Measurements from ENCODE around the gene RRAD. TPM values are rescaled to one million over a fixed set of nuclear protein-coding genes. Genes with fewer than 3 reads are reported as not detected.

The RRAD gene
- total RNA-seq, 1 experiment from 2014 or later, result 1.3 TPM

- no peak for TF ChIP-seq CTCF (IDR thresholded peaks at IDR 0.05; ENCODE audit: unreplicated experiment)
- no peak overlapping the region for H3K4me3 Mint-ChIP-seq (ENCODE audit: low read depth, unreplicated experiment)
- no peak for DNase-seq
- no TSS peak for BruUV-seq (replicated peaks)
- H3K36me3 Mint-ChIP-seq (ENCODE audit: insufficient read depth, unreplicated experiment), result peaks cover 33% of the 10 kb centered on the region
- peaks cover 33% of the 10 kb centered on the region for H3K27me3 Mint-ChIP-seq (ENCODE audit: unreplicated experiment)
- H3K27ac Mint-ChIP-seq (ENCODE audit: unreplicated experiment), result peak overlapping the region; percentile 50
- H3K9me3 Mint-ChIP-seq (ENCODE audit: low read depth, unreplicated experiment), result no peaks in the 10 kb centered on the region
- CTCF ChIA-PET, result interaction anchor here (0.5 to 4.1 kb wide), 8 partner anchors 9 to 60 kb away, joined by 3 to 23 read pairs (median 4); partner anchors contain the start of genes CDH16 and PDP2
- intact Hi-C loops (cut with micrococcal nuclease; ENCODE audit: unreplicated experiment), result loop anchor here (2.0 kb wide), 1 partner anchor 33 kb away; no protein-coding TSS in a partner anchor
- peaks cover 57% of the 10 kb centered on the region for H3K4me1 Mint-ChIP-seq (ENCODE audit: low read depth, unreplicated experiment)
These were observed 2.7 kb upstream of the RRAD start for GRCh38 chr16:66927918-66928649.

- peak overlapping the region; percentile 50 for H3K27ac Mint-ChIP-seq (ENCODE audit: unreplicated experiment)
- no peaks in the 10 kb centered on the region for H3K9me3 Mint-ChIP-seq (ENCODE audit: low read depth, unreplicated experiment)
- H3K4me3 Mint-ChIP-seq (ENCODE audit: low read depth, unreplicated experiment), result no peak overlapping the region
- no peak for TF ChIP-seq CTCF (IDR thresholded peaks at IDR 0.05; ENCODE audit: unreplicated experiment)
- intact Hi-C loops (cut with micrococcal nuclease; ENCODE audit: unreplicated experiment), result no loop called here
- BruUV-seq (replicated peaks), result no TSS peak
- peaks cover 35% of the 10 kb centered on the region for H3K27me3 Mint-ChIP-seq (ENCODE audit: unreplicated experiment)
- DNase-seq, result peak; percentile 78
- CTCF ChIA-PET, result interaction anchor here (0.6 to 4.1 kb wide), 8 partner anchors 10 to 296 kb away, joined by 4 to 23 read pairs (median 4); partner anchors contain the start of gene PDP2
- H3K4me1 Mint-ChIP-seq (ENCODE audit: low read depth, unreplicated experiment), result peaks cover 46% of the 10 kb centered on the region
- peaks cover 26% of the 10 kb centered on the region for H3K36me3 Mint-ChIP-seq (ENCODE audit: insufficient read depth, unreplicated experiment)
These were observed 1.7 kb upstream of the RRAD start for GRCh38 chr16:66926961-66927436.

GRCh38 chr16:66926171-66926947, 1.0 kb upstream of the RRAD start:
- Mint-ChIP-seq H3K27ac (ENCODE audit: unreplicated experiment) (peak overlapping the region; percentile 55), H3K4me3 (ENCODE audit: low read depth, unreplicated experiment) (peak overlapping the region; percentile 69), H3K9me3 (ENCODE audit: low read depth, unreplicated experiment) (no peaks in the 10 kb centered on the region), H3K27me3 (ENCODE audit: unreplicated experiment) (peaks cover 35% of the 10 kb centered on the region), H3K4me1 (ENCODE audit: low read depth, unreplicated experiment) (peaks cover 45% of the 10 kb centered on the region), H3K36me3 (ENCODE audit: insufficient read depth, unreplicated experiment) (peaks cover 21% of the 10 kb centered on the region)
- peak; percentile 23 for DNase-seq
- no peak for TF ChIP-seq CTCF (IDR thresholded peaks at IDR 0.05; ENCODE audit: unreplicated experiment)
- CTCF ChIA-PET, result interaction anchor here (0.6 to 4.1 kb wide), 9 partner anchors 11 to 297 kb away, joined by 3 to 23 read pairs (median 4); partner anchors contain the start of genes NAE1 and PDP2
- intact Hi-C loops (cut with micrococcal nuclease; ENCODE audit: unreplicated experiment), result no loop called here
- BruUV-seq (replicated peaks), result no TSS peak

GRCh38 chr16:66924527-66925321, 611 bp downstream of the RRAD start:
- Mint-ChIP-seq H3K4me1 (ENCODE audit: low read depth, unreplicated experiment) (peaks cover 34% of the 10 kb centered on the region), H3K27ac (ENCODE audit: unreplicated experiment) (no peak overlapping the region)

More at GRCh38 chr16:66924527-66925321, 611 bp downstream of the RRAD start:
- peak; percentile 68 for DNase-seq
- CTCF ChIA-PET, result interaction anchor here (0.6 kb wide), 1 partner anchor 541 kb away, joined by 4 read pairs; no protein-coding TSS in a partner anchor
- TF ChIP-seq CTCF (IDR thresholded peaks at IDR 0.05; ENCODE audit: unreplicated experiment), result peak; percentile 54
- peaks cover 16% of the 10 kb centered on the region for H3K36me3 Mint-ChIP-seq (ENCODE audit: insufficient read depth, unreplicated experiment)
- no TSS peak for BruUV-seq (replicated peaks)
- peaks cover 35% of the 10 kb centered on the region for H3K27me3 Mint-ChIP-seq (ENCODE audit: unreplicated experiment)
- no peaks in the 10 kb centered on the region for H3K9me3 Mint-ChIP-seq (ENCODE audit: low read depth, unreplicated experiment)
- intact Hi-C loops (cut with micrococcal nuclease; ENCODE audit: unreplicated experiment), result no loop called here
- peak overlapping the region; percentile 69 for H3K4me3 Mint-ChIP-seq (ENCODE audit: low read depth, unreplicated experiment)
